ENCODE data around the gene AUTS2.

DNA sequence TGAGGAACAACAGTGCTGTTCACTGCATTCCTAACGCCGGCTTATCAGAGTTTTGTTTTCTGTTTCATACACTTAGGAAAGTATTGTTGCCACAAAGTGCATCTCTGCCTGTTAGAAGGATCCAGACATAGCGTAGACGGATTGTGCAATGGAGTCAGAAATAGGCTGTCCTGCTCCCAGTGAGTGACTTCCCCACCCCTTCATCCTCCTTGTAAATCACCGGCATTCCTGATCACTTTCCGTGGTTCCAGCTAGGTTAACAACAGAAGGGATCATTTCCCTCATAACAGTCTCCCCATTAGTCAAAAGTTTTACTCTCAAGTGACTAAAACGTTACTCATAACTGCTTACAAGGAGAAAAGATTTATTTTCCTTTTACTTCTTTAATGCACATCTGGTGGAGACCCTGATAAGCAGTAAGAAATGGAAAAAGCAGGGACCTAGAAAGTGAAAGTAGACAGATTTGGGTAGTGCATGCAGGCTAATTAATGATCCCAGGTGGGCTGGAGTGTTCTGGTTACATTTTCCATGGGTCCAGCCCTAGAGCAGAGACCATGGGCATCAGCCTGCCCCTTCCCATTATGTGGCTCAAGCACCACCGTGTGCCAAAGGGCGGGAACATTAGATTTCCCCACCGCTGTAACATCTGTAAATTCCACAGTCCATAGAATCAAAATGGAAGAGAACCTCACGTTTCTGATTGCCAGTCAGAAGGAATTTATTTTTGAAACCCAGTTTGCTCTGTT lies 1138.6 kb downstream of the AUTS2 start:
- no peak for TF ChIP-seq POLR2A (IDR thresholded peaks at IDR 0.05; ENCODE audit: low read depth, low read length)
- no peak for TF ChIP-seq POLR2AphosphoS5 (IDR thresholded peaks at IDR 0.05; ENCODE audit: low read depth, low read length)
